Activated T-helper 17 cell treated with anti-CD3 and anti-CD28 coated beads, Interleukin-2, amount 50 U/mL, for 72 hours (primary cell): Measurements from ENCODE around the gene PARVB. TPM values are rescaled to one million over a fixed set of nuclear protein-coding genes. Genes with fewer than 3 reads are reported as not detected.

ENCODE experiments used
- ATAC-seq: fragments of 150-1000 bp; cut with Tn5 transposase; replicated peaks from 2 replicates; pipeline ENCODE4 v1.10.0; 2021; ENCODE audit warnings: mild to moderate bottlenecking, moderate library complexity
- H3K27ac Mint-ChIP-seq: one replicate; pipeline ENCODE4 v1.8.0; 2022; ENCODE audit warnings: mixed read lengths
- H3K27me3 Mint-ChIP-seq: one replicate; pipeline ENCODE4 v1.8.0; 2022; ENCODE audit warnings: mixed read lengths
- H3K36me3 Mint-ChIP-seq: one replicate; pipeline ENCODE4 v1.8.0; 2022; ENCODE audit warnings: low read depth, mild to moderate bottlenecking, mixed read lengths
- H3K4me1 Mint-ChIP-seq: one replicate; pipeline ENCODE4 v1.8.0; 2022; ENCODE audit warnings: mixed read lengths
- H3K4me3 Mint-ChIP-seq: one replicate; pipeline ENCODE4 v1.8.0; 2022; ENCODE audit warnings: mild to moderate bottlenecking, mixed read lengths
- H3K9me3 Mint-ChIP-seq: one replicate; pipeline ENCODE4 v1.8.0; 2022; ENCODE audit warnings: mixed read lengths
- total RNA-seq, 2 donors: library from RNA; stranded (reverse); gene quantifications; one replicate each; pipeline ENCODE4 v1.2.3, GENCODE V29; 2022

The PARVB gene
- total RNA-seq, 2 donors from 2014 or later: 50.2 to 66.1 TPM

- ATAC-seq: no peak
- Mint-ChIP-seq H3K27me3 (no peaks in the 10 kb centered on the region), H3K4me1 (peaks cover 13% of the 10 kb centered on the region), H3K4me3 (no peak overlapping the region), H3K27ac (no peak overlapping the region), H3K9me3 (peaks cover 5% of the 10 kb centered on the region), H3K36me3 (peaks cover 6% of the 10 kb centered on the region)
Measured at GRCh38 chr22:44209343-44209742, 185.2 kb downstream of the PARVB start.

- no peak overlapping the region for H3K27ac Mint-ChIP-seq
- ATAC-seq: no peak
- peaks cover 5% of the 10 kb centered on the region for H3K9me3 Mint-ChIP-seq
- peaks cover 13% of the 10 kb centered on the region for H3K4me1 Mint-ChIP-seq
- H3K36me3 Mint-ChIP-seq: peaks cover 6% of the 10 kb centered on the region
- H3K27me3 Mint-ChIP-seq: no peaks in the 10 kb centered on the region
- no peak overlapping the region for H3K4me3 Mint-ChIP-seq
Measured at GRCh38 chr22:44210722-44211121, 186.6 kb downstream of the PARVB start.

GRCh38 chr22:44211256-44211945 is 187.3 kb downstream of the PARVB start:
- Mint-ChIP-seq H3K4me1 (peaks cover 13% of the 10 kb centered on the region), H3K27me3 (no peaks in the 10 kb centered on the region), H3K4me3 (no peak overlapping the region), H3K9me3 (peaks cover 5% of the 10 kb centered on the region), H3K27ac (no peak overlapping the region), H3K36me3 (peaks cover 6% of the 10 kb centered on the region)
- no peak for ATAC-seq

- Mint-ChIP-seq H3K27ac (no peak overlapping the region), H3K27me3 (no peaks in the 10 kb centered on the region), H3K4me3 (no peak overlapping the region), H3K9me3 (peaks cover 5% of the 10 kb centered on the region), H3K36me3 (peaks cover 6% of the 10 kb centered on the region), H3K4me1 (peaks cover 13% of the 10 kb centered on the region)
- no peak for ATAC-seq
Measured at GRCh38 chr22:44211946-44212930, 188.1 kb downstream of the PARVB start.

- Mint-ChIP-seq H3K27ac (no peak overlapping the region), H3K27me3 (no peaks in the 10 kb centered on the region), H3K4me3 (no peak overlapping the region), H3K9me3 (peaks cover 5% of the 10 kb centered on the region), H3K36me3 (peaks cover 6% of the 10 kb centered on the region), H3K4me1 (peaks cover 12% of the 10 kb centered on the region)
- ATAC-seq: no peak
Measured at GRCh38 chr22:44212936-44213335, 188.8 kb downstream of the PARVB start.

- H3K27ac Mint-ChIP-seq: no peak overlapping the region
- H3K9me3 Mint-ChIP-seq: peaks cover 5% of the 10 kb centered on the region
- peaks cover 6% of the 10 kb centered on the region for H3K36me3 Mint-ChIP-seq
- H3K4me3 Mint-ChIP-seq: no peak overlapping the region
- H3K4me1 Mint-ChIP-seq: peaks cover 7% of the 10 kb centered on the region
- ATAC-seq: no peak
- H3K27me3 Mint-ChIP-seq: no peaks in the 10 kb centered on the region
Measured at GRCh38 chr22:44213489-44214043, 189.5 kb downstream of the PARVB start.

GRCh38 chr22:44214187-44214586 is 190.1 kb downstream of the PARVB start:
- H3K36me3 Mint-ChIP-seq: peaks cover 6% of the 10 kb centered on the region
- ATAC-seq: no peak
- H3K4me3 Mint-ChIP-seq: no peak overlapping the region

GRCh38 chr22:44214764-44215163 is 190.7 kb downstream of the PARVB start:
- Mint-ChIP-seq H3K4me1 (peaks cover 7% of the 10 kb centered on the region), H3K36me3 (peaks cover 2% of the 10 kb centered on the region), H3K9me3 (peaks cover 1% of the 10 kb centered on the region), H3K4me3 (no peak overlapping the region), H3K27ac (no peak overlapping the region), H3K27me3 (no peaks in the 10 kb centered on the region)
- no peak for ATAC-seq

More at GRCh38 chr22:44214187-44214586, 190.1 kb downstream of the PARVB start:
- Mint-ChIP-seq H3K9me3 (peaks cover 5% of the 10 kb centered on the region), H3K27me3 (no peaks in the 10 kb centered on the region), H3K27ac (no peak overlapping the region), H3K4me1 (peaks cover 7% of the 10 kb centered on the region)

GRCh38 chr22:44215287-44215686 is 191.2 kb downstream of the PARVB start:
- Mint-ChIP-seq H3K27me3 (no peaks in the 10 kb centered on the region), H3K4me3 (no peak overlapping the region), H3K4me1 (peaks cover 7% of the 10 kb centered on the region), H3K27ac (no peak overlapping the region), H3K9me3 (no peaks in the 10 kb centered on the region), H3K36me3 (no peaks in the 10 kb centered on the region)
- no peak for ATAC-seq

GRCh38 chr22:44217346-44217745 is 193.2 kb downstream of the PARVB start:
- H3K27ac Mint-ChIP-seq: no peak overlapping the region
- no peaks in the 10 kb centered on the region for H3K36me3 Mint-ChIP-seq
- no peaks in the 10 kb centered on the region for H3K4me1 Mint-ChIP-seq
- no peaks in the 10 kb centered on the region for H3K9me3 Mint-ChIP-seq
- H3K27me3 Mint-ChIP-seq: peaks cover 4% of the 10 kb centered on the region
- no peak for ATAC-seq
- no peak overlapping the region for H3K4me3 Mint-ChIP-seq

GRCh38 chr22:44218071-44218470 is 194.0 kb downstream of the PARVB start:
- peaks cover 4% of the 10 kb centered on the region for H3K27me3 Mint-ChIP-seq
- H3K9me3 Mint-ChIP-seq: no peaks in the 10 kb centered on the region
- no peak overlapping the region for H3K4me3 Mint-ChIP-seq
- no peak overlapping the region for H3K27ac Mint-ChIP-seq
- H3K36me3 Mint-ChIP-seq: no peaks in the 10 kb centered on the region
- no peaks in the 10 kb centered on the region for H3K4me1 Mint-ChIP-seq
- ATAC-seq: no peak

GRCh38 chr22:44219101-44219870 is 195.2 kb downstream of the PARVB start:
- Mint-ChIP-seq H3K27ac (no peak overlapping the region), H3K27me3 (peaks cover 8% of the 10 kb centered on the region), H3K4me3 (no peak overlapping the region), H3K9me3 (no peaks in the 10 kb centered on the region), H3K4me1 (no peaks in the 10 kb centered on the region), H3K36me3 (no peaks in the 10 kb centered on the region)
- no peak for ATAC-seq

GRCh38 chr22:44220727-44221680 is 196.9 kb downstream of the PARVB start:
- H3K36me3 Mint-ChIP-seq: no peaks in the 10 kb centered on the region
- ATAC-seq: no peak
- no peak overlapping the region for H3K4me3 Mint-ChIP-seq
- no peaks in the 10 kb centered on the region for H3K4me1 Mint-ChIP-seq
- peaks cover 18% of the 10 kb centered on the region for H3K27me3 Mint-ChIP-seq
- H3K27ac Mint-ChIP-seq: no peak overlapping the region
- H3K9me3 Mint-ChIP-seq: no peaks in the 10 kb centered on the region
